ENCODE data around the gene FTSJ3.

DNA sequence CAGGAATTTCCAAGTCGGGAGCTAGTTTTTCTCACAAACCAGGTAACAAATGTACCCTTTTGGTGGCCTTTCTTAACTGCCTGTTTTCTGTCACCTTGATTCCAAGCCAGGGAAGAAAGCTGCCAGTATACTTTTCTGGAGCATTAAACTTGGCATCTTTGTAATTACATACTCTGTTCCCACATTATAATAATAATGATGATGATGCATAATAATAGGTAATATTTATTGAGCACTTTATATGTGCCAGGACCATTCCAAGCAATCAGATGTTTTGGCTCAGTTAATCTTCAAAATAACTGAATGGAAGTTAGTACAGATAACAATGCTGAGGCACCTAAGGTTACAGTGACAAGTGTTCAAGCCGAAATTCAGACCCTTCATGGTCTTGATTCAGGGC lies 11.3 kb downstream of the FTSJ3 start:
- TF ChIP-seq, protein P1, sequence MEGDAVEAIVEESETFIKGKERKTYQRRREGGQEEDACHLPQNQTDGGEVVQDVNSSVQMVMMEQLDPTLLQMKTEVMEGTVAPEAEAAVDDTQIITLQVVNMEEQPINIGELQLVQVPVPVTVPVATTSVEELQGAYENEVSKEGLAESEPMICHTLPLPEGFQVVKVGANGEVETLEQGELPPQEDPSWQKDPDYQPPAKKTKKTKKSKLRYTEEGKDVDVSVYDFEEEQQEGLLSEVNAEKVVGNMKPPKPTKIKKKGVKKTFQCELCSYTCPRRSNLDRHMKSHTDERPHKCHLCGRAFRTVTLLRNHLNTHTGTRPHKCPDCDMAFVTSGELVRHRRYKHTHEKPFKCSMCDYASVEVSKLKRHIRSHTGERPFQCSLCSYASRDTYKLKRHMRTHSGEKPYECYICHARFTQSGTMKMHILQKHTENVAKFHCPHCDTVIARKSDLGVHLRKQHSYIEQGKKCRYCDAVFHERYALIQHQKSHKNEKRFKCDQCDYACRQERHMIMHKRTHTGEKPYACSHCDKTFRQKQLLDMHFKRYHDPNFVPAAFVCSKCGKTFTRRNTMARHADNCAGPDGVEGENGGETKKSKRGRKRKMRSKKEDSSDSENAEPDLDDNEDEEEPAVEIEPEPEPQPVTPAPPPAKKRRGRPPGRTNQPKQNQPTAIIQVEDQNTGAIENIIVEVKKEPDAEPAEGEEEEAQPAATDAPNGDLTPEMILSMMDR (IDR thresholded peaks at IDR 0.05), result no peak
- no peak for TF ChIP-seq REST (IDR thresholded peaks at IDR 0.05; ENCODE audit: low read depth, low read length)
- no peak for TF ChIP-seq TEAD4 (IDR thresholded peaks at IDR 0.05; ENCODE audit: borderline replicate concordance, insufficient read depth)
- TF ChIP-seq RXRA (IDR thresholded peaks at IDR 0.05; ENCODE audit: borderline replicate concordance, low read depth), result no peak
- no peak for TF ChIP-seq SMC3 (IDR thresholded peaks at IDR 0.05; ENCODE audit: low read depth, low read length)
- TF ChIP-seq FOXM1 (IDR thresholded peaks at IDR 0.05; ENCODE audit: low read depth), result no peak
- TF ChIP-seq, protein P2, sequence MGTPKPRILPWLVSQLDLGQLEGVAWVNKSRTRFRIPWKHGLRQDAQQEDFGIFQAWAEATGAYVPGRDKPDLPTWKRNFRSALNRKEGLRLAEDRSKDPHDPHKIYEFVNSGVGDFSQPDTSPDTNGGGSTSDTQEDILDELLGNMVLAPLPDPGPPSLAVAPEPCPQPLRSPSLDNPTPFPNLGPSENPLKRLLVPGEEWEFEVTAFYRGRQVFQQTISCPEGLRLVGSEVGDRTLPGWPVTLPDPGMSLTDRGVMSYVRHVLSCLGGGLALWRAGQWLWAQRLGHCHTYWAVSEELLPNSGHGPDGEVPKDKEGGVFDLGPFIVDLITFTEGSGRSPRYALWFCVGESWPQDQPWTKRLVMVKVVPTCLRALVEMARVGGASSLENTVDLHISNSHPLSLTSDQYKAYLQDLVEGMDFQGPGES (IDR thresholded peaks at IDR 0.05; ENCODE audit: low read depth, low read length), result no peak
